Measurements from ENCODE around the gene GOLGA2.
A peak's percentile ranks its signal among the peaks of the same experiment; 100 is the strongest.

The GOLGA2 gene, protein sequence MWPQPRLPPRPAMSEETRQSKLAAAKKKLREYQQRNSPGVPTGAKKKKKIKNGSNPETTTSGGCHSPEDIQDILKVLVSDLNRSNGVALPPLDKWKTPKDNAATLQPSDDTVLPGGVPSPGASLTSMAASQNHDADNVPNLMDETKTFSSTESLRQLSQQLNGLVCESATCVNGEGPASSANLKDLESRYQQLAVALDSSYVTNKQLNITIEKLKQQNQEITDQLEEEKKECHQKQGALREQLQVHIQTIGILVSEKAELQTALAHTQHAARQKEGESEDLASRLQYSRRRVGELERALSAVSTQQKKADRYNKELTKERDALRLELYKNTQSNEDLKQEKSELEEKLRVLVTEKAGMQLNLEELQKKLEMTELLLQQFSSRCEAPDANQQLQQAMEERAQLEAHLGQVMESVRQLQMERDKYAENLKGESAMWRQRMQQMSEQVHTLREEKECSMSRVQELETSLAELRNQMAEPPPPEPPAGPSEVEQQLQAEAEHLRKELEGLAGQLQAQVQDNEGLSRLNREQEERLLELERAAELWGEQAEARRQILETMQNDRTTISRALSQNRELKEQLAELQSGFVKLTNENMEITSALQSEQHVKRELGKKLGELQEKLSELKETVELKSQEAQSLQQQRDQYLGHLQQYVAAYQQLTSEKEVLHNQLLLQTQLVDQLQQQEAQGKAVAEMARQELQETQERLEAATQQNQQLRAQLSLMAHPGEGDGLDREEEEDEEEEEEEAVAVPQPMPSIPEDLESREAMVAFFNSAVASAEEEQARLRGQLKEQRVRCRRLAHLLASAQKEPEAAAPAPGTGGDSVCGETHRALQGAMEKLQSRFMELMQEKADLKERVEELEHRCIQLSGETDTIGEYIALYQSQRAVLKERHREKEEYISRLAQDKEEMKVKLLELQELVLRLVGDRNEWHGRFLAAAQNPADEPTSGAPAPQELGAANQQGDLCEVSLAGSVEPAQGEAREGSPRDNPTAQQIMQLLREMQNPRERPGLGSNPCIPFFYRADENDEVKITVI

DNA sequence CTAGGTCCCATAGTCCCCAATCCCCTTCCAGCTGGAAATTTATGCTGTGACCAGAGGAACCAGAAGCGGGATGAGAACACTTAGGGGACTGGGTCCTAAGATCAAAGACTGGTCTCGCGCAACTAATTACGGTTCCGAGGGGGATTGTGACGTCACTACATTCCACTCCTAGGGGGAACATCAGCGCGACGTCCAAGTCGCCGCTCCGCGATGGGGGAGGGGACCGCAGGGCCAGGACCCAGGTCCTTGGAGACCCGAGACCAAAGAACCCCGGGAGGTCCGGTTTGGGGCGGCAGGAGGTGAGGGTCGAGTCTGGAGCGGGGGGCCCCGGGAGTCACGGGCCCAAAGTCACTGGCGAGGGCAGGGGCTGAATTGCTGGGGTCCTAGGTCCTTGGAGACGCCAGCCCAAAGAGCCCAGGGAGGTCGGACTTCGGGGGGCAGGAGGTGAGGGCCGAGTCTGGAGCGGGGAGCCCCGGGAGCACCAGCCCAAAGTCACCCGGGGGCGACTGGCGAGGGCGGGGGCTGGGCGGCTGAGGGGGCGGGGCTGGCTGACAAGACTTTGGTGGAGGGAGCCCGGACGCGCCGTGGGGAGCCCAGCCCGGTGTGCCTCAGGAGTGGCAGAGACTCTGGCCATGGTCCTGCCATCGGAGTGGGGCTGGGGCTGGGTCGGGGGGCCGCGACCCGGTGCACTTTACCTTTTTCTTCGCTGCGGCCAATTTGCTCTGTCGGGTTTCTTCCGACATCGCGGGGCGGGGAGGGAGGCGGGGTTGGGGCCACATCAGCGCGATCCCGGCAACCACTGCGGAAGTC, at the start of gene GOLGA2:
Gene GOLGA2 (minus strand): TSS at position 810 of the 810 bp plus-strand sequence. CDS start 31 bp downstream, at position 779.
- no peak for DNase-seq (ENCODE audit: low read depth)

DNA sequence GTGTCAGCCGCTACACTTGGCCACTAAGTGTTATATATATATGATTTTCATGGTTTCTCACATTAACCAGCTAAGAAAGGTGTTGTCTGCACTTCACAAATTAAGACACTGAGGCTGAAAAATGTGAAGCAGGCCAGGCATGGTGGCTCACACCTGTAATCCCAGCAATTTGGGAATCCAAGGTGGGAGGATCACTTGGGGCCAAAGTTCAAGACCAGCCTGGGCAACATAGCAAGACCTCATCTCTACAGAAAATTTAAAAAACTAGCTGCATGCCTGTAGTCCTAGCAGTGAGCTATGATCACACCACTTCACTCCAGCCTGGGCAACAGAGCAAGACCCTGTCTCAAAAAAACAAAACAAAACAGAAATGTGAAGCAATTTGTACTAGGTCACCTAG, 48.6 kb upstream of the GOLGA2 start:
- no peak for DNase-seq (ENCODE audit: low read depth)

DNA sequence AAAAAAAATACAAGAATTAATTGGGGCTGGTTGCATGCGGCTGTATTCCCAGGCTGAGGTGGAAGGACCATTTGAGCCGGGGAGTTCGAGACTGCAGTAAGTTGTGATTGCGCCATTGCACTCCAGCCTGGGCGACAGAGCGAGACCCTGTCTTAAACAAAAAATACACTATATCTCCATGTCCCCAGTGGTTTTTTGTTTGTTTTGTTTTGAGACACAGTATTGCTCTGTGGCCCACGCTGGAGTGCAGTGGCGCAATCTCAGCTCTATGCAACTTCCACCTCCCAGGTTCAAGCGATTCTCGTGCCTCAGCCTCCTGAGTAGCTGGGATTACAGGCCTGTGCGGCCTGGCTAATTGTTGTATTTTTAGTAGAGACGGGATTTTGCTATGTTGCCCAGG, 48.0 kb upstream of the GOLGA2 start:
- DNase-seq (ENCODE audit: low read depth): no peak

DNA sequence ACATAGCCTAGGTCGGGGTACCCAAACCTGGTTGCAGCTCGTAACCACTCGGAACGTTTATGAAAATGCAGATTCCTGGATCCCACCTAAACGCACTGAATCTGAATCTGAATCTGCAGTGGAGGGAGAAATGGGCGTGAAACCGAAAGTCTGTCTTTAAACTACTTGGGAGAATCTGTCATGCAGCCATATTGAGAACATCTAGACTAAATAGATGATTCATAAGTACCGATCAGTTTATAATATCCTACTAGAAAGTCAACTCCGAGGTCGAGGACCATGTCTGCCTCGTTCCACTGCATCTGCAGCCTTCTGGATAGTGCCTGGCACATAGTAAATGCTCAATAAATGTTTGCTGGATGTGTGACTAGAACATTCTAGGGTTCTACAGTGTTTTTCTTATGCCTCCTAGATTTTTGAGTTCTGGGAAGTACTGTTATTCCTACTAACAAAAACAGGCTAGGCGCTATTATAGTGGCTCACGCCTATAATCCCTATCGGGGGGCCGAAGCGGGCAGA, 47.5 kb upstream of the GOLGA2 start:
- no peak for DNase-seq (ENCODE audit: low read depth)

DNA sequence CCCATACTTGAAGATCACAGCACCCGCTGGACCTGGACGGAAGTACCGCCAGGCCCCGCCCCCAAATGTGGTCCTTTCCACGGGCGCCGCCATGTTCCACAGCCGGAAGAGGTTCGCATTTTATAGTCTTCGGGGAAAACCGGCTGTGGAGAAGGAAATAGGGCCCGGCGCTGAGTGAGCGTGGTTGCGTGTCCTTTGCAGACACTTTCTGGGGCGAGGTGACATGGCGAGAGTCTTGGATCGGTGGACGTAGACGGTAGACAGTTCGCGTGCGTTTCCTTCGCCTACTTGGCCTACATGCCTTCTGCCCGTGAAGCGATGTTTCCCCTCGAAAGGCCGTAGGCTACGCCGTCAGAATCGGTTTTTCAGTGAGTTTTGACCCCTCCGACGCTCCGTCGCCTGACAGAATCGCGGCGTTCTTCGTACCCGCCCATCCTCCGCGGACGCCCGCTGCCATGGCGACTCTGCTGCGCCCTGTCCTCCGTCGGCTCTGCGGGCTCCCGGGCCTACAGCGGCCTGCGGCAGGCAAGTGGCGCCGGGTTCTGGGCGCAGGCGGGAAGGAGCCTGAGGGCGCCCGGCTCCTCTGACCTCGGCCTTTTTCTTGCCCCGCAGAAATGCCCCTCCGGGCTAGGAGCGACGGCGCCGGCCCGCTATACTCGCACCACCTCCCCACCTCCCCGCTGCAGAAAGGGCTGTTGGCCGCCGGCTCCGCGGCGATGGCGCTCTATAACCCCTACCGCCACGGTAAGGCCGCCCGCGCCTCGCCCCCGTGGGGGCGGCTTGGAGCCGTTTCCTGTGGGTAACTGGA, 46.8 kb upstream of the GOLGA2 start, which contains the start of the genes COQ4 and TRUB2:
Gene COQ4 (plus strand): TSS at position 436 of the 808 bp plus-strand sequence. CDS start 20 bp downstream, at position 456.
Gene TRUB2 (minus strand): TSS at position 44 of the 808 bp plus-strand sequence. CDS start 39 bp downstream, at position 5.
- peak; percentile 90 for DNase-seq (ENCODE audit: low read depth)

DNA sequence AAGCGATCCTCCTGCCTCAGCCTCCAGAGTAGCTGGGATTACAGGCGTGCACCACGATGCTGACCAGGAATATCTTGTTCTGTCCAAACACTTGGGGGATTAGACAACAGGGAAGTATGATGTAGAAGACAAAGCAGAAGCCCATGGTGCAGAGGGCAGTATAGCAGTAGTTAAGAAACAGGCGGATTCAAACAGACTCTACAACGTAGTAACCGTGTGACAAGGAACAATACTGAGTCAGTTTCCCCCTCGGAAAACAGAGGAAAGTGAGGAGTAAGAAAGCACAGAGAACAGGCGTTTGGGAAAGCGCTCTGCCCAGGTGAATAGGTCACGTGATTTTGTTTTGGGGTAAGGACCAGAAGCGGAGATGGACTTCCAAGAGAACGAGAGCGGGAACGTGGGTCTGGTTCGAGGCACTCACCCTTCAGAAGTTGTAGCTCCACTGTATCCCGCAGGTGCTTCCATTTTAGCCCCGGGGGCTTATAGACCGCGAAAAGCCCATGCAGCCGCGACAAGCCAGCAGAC, 46.1 kb upstream of the GOLGA2 start:
- DNase-seq (ENCODE audit: low read depth): no peak

DNA sequence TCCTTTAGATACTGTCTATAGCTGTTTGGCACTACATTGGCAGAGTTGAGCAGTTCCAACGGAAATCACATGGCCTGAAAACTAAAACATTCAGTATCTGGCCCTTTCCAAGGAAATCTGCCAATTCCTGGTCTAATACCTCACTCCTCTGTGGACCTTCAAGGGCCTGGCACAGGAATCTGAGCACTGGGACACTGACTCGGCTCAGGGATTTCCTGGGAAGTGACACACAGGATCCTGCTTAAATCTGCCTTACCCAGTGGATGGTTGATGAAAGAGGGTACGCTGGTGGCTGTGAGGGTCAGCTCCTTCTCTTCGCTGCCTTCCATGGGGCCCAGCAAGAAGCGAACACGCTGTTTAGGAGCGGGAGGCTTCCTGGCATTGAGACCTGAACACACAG, 45.5 kb upstream of the GOLGA2 start:
- DNase-seq (ENCODE audit: low read depth): no peak

DNA sequence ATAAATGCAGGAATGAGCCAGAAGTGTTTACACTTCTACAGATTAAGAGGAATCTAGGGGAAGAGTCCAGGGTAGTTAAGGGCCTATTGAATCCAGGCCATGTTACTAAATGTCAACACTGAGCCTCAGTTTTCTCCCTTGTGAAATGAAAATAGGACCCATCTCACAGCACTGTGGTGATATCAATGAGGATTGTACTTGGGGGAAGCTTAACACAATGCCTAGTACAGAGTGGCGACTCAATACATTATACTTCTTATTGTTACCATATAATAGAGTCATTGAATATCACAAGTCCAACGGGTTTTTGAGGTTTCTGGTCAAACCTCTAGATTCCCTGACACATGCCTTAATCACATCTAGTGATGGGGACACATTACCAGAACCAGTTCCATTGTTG, 41.8 kb upstream of the GOLGA2 start:
- no peak for DNase-seq (ENCODE audit: low read depth)

DNA sequence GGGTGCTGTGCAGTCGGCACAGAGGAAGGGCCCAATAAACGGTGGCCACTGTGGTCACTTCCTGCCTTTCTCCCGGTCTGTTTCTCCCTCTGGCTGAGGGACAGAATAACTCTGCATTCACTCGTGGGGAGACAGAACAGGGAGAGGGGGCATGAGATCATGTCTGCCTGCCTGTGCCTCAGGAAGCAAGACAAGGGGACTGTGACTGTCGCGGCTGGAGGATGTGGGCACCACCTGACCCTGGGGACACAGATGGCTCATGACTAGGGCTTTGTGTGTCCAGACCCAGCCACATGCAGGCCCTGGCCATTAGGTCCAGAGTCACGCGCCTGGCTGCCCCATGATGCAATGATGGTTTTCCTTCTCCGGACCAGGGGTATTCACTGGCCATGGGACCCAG, 40.6 kb upstream of the GOLGA2 start:
- no peak for DNase-seq (ENCODE audit: low read depth)

DNA sequence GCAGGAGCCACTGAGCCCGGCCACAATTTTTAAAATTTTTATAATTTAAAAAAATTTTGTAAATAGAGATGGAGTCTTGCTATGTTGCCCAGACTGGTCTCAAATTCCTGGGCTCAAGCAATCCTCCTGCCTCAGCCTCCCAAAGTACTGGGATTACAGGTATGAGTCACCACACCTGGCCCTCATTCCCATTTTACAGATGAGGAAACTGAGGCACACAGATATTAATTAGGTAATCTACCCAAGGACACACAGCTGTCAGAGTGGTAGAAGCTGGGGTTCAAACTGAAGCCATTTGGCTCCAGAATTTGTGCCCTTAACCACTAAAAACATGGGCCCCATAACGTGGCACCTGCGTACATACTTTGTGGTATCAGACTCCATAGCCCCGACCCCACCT, 38.9 kb upstream of the GOLGA2 start:
- DNase-seq (ENCODE audit: low read depth): no peak

DNA sequence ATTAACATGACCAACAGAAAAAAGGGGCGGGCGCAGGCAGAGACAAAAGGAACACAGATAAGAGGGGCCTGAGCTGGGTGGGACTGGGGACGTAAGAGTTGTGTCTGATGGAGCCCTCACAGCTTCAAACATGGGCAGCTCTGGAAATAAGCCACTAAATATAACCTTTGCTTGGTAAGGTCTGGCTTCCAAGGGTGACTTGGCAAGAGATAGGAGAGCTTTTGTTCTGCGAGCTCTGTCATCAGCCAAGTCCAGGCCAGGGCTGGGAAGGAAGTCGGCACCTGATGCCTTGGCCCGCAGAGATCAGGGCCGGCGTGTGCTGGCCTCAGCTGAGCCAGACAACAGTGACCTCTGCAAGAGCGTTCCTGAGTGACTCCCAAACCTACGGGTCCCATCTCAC, 34.7 kb upstream of the GOLGA2 start:
- DNase-seq (ENCODE audit: low read depth): no peak

DNA sequence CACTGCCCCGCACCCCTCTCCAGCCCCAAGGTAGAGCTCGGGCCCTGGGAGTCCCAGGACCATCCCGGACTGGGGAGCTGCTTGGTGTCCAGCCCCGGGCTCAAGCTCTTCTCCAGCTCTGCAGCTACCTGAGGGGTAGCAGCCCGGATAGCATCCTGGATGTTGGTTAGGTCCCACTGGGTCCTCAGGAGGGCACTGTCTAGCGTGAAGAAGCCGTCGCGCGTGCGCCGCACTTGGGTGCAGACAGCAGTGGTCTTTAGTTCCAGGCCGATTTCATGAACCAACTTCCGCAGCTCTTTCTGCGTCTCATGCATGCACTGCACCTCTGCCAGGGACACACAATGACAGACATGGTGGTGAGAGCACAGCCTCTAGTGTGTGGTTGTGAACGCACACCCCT, 33.7 kb upstream of the GOLGA2 start:
- DNase-seq (ENCODE audit: low read depth): no peak

DNA sequence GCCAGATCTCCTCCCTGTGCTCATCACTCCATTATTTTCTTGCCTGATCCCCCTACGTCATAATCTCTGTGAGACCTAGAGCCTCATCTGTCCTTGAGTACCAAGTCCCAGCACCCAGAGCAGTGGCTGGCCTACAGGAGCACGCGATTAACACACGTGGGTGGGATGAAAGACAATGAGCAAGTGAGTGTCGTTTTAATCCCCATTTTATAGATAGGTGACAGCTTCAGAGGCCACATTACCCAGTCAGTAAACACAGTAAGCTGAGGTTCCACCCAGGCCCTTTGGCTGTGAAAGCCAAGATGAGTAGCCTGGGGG, 29.1 kb upstream of the GOLGA2 start:
- no peak for DNase-seq (ENCODE audit: low read depth)

DNA sequence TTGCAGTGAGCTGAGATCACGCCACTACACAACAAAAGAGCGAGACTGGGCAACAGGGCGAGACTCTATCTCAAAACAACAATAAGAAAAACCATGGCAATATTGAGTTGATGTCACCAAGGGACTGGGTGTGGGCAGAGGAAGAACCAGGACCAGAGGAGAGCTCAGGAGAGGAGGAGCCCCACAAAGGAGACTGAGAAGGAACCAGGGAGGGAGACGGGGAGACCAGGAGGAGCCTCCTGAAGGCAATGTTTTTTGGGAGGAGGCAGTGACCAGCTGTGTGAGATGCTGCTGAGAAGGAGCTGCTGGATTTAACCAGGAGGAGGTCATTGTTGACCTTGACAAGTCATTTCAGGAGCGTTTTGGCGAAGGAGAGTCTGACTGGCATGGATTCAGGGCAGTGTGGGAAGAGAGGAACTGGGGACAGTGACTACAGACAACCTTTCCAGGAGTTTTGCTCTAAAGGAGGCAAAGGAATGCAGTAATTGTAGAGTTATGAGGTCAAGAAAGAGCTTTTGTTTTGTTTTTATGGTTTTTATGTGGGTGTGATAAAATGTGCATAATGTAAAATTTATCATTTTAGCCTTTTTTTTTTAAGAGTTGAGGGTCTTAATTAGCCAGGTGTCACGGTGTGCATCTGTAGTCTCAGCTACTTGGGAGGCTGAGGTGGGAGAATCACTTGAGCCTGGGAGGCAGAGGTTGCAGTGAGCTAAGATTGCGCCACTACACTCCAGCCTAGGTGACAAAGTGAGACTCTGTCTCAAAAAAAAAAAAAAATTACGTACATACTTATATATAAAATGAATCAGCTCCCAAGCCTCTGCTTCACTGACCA, 28.5 kb upstream of the GOLGA2 start:
- no peak for DNase-seq (ENCODE audit: low read depth)

DNA sequence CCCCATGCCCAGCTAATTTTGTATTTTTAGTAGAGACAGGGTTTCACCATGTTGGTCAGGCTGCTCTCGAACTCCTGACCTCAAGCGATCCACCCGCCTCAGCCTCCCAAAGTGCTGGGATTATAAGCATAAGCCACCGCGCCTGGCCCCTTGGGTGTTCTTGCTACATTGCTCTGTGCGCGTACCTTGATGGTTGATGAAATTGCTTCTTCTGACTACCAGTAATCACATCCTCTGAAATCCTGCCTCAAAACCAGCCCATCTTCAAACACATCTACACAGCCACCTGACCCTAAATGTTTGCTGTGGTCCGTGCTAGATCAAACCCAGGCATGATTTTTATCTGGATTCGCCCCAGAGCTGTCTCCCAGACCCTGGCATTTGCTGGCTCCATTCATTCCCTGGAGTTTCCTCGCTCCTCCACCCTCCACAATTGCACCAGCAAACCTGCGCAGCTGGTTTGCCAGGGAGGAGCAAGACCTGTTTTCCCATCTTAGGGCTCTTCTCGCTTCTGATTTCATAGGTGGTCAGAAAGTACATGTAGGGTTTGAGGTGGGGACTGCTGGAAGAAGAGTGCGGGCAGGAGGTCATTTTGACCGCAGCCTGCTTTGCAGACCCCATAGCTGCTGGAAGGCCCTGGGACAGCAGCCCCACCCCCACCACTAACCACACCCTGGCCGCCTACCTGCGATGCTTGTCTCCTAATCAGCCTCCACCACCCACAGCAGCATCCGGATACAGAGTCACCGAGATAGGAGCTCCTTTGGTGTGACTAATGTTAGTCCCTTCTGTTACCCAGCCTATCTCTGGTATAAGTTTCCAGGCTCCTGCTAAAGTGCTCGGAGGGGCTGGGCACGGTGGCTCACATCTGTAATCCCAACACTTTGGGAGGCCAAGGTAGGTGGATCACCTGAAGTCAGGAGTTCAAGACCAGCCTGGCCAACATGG, 23.0 kb upstream of the GOLGA2 start:
- DNase-seq (ENCODE audit: low read depth): no peak

DNA sequence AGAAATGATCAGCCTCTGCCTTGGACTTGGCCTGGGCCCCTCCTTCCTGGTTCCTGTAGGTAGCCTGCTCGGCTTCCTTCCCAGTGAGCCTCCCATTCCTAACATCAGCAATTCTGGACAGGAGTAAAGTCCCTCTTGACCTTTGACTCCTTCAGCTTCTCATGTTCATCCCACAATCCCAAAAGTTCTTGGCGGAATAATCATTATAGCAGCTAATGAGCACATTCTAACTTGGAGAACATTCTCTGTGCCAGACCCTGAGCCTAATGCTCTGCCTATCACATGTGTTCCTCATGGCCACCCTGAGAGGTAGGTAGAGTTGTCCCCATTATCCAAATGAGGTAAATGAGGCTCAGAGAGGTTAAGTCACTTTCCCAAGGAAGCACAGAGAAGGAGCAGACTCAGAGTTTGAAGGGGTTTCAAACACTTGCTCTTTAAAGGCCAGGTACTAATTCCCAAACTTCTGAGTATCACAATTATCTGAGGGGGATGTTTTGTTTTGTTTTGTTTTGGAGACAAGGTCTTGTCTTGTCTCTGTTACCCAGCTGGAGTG, 21.5 kb upstream of the GOLGA2 start:
- no peak for DNase-seq (ENCODE audit: low read depth)

DNA sequence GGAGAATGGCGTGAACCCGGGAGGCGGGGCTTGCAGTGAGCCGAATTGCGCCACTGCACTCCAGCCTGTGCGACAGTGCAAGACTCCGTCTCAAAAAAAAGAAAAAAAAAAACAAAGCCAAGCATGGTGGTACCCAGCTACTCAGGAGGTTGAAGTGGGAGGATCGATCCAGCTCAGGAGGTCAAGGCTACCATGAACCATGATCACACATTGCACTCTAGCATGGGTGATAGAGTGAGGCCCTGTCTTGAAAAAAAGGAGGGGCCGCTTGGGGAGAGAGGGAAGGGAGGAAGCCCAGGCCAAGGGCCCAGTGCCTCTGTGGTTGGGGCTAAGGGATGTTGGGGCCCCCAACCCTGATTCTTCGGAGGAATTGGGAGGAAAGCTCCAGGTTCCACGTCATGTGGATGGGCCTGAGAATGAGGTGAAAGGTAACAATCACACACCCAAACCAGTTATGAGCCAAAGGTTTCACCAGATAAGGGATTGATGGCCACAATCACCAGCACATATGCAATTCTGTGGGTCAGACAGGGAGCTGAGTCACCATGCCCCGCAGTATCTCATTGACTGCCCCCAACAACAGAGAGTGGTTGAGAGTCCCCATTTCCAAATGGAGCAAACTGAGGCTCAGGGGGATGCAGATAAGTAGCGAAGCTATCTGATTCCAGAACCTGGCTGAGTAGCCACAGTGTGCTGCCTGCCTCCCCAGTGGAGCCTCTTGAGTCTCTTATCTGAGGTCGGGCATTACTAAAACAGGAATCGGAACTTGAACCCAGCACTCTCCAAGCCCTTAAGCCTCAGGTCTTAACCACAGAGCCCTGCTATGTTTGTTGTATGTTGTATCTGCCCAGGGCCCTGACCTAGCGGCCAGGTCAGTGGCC, 20.8 kb upstream of the GOLGA2 start:
- no peak for DNase-seq (ENCODE audit: low read depth)
